ENCODE measurements around the gene DAPP1.
"Not testable (repeated sequence)": the region's sequence is repeated elsewhere in the genome, so short reads cannot be mapped to it uniquely, and the experiment has no call there.

The DAPP1 gene

GRCh38 chr4:99822734-99823133 lies 6.1 kb downstream of the DAPP1 start:
- no peak overlapping the region for H3K4me3 ChIP-seq (ENCODE audit: low read depth, low read length)

- H3K4me3 ChIP-seq (ENCODE audit: low read depth, low read length) = no peak overlapping the region
Measured at GRCh38 chr4:99824070-99824599, 7.5 kb downstream of the DAPP1 start.

GRCh38 chr4:99825272-99825671 lies 8.6 kb downstream of the DAPP1 start:
- H3K4me3 ChIP-seq (ENCODE audit: low read depth, low read length) = no peak overlapping the region

- no peak overlapping the region for H3K4me3 ChIP-seq (ENCODE audit: low read depth, low read length)
Measured at GRCh38 chr4:99826016-99826415, 9.4 kb downstream of the DAPP1 start.

GRCh38 chr4:99827454-99827853 lies 10.8 kb downstream of the DAPP1 start:
- H3K4me3 ChIP-seq (ENCODE audit: low read depth, low read length) = no peak overlapping the region

DNA sequence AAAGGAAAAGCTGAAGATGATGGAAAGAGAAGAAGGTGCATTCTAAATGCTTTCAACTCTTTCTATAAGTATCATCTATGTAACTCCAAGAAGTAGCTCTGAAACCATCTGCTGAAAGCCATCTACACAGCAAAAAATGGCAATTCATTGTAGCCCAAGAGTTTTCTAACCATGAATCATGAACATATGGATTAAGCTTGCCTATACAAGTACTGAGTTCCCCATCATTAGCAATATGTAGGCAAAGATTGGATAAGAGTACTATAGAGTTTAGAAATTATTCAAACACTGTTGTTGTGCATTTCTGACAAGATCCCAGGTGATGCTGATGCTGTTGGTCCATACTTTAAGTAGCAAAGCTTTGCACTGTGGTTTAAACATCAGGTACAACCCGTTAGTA lies 11.2 kb downstream of the DAPP1 start:
- H3K4me3 ChIP-seq (ENCODE audit: low read depth, low read length) = no peak overlapping the region

DNA sequence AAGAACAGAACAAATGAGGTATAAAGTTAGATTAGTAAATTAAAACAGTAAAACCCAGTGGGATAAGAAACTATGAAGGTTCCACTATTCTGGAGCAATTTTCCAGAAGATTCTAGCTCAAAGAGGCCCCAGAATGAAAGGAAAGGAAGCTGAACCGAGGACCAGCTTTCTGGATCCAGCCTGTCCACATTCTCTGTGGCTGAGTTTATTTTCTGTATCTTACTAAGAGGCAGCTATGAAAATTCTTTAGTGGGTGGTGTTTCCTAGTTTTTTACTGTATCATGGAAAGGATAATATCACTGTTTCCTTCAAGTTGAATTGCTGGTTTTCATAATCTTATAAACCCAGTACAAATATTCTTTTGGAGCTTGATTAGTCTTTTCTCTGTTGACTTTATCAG lies 11.8 kb downstream of the DAPP1 start:
- H3K4me3 ChIP-seq (ENCODE audit: low read depth, low read length) = no peak overlapping the region

DNA sequence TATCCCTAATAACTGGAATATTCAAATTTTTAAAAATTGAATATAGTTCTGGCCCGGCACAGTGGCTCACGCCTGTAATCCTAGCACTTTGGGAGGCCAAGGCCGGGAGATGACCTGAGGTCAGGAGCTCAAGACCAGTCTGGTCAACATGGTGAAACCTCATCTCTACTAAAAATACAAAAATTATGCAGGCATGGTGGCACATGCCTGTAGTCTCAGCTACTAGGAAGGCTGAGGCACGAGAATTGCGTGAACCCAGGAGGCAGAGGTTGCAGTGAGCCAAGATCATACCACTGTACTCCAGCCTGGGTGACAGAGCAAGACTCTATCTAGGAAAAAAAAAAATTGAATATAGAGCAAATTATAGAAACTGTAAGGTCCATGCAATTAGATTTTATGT lies 13.4 kb downstream of the DAPP1 start:
- H3K4me3 ChIP-seq (ENCODE audit: low read depth, low read length) = not testable (repeated sequence)

DNA sequence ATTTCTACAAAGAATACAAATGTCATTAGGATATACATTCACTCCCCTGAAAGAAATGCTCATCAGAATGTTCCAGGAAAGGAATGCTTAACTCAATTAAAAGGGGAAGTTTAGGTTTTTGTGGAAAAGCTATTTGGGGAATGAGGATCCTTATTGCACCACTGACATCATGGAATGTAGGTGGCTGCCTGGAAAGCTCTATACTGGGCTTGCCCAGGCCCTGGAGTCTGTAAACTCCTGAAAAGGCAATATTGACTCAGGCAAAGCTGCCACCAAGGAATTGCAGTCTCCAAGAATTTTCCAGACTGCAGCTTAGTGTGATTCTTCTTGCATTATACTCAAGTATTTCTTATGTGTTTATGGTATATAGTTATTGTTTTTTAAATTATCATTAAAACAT lies 15.7 kb downstream of the DAPP1 start:
- H3K4me3 ChIP-seq (ENCODE audit: low read depth, low read length) = no peak overlapping the region

- H3K4me3 ChIP-seq (ENCODE audit: low read depth, low read length) = no peak overlapping the region
Measured at GRCh38 chr4:99832758-99833157, 16.1 kb downstream of the DAPP1 start.

DNA sequence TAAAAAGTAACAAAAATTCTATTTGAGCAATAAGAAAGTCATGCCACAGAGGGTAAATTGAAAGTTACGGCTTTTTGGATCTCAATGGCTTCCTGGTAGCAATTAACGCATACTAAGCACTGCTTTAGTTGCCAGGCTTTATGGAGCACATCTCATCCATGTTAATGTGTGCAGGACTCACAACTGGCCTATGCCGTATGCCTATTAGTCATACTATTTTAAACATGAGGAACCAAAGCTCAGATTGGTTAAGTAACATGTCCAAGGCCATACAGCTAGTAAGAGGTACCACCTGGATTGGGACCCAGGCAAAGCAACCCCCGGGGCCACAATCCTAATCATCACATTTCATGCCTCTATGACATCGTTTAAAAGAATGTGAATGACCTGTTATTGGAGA lies 17.1 kb downstream of the DAPP1 start:
- H3K4me3 ChIP-seq (ENCODE audit: low read depth, low read length) = no peak overlapping the region

- no peak overlapping the region for H3K4me3 ChIP-seq (ENCODE audit: low read depth, low read length)
Measured at GRCh38 chr4:99834569-99834968, 17.9 kb downstream of the DAPP1 start.

- no peak overlapping the region for H3K4me3 ChIP-seq (ENCODE audit: low read depth, low read length)
Measured at GRCh38 chr4:99835942-99836341, 19.3 kb downstream of the DAPP1 start.

- no peak overlapping the region for H3K4me3 ChIP-seq (ENCODE audit: low read depth, low read length)
Measured at GRCh38 chr4:99838927-99839326, 22.3 kb downstream of the DAPP1 start.

GRCh38 chr4:99841129-99841528 lies 24.5 kb downstream of the DAPP1 start:
- no peak overlapping the region for H3K4me3 ChIP-seq (ENCODE audit: low read depth, low read length)

GRCh38 chr4:99843413-99843812 lies 26.8 kb downstream of the DAPP1 start:
- no peak overlapping the region for H3K4me3 ChIP-seq (ENCODE audit: low read depth, low read length)

DNA sequence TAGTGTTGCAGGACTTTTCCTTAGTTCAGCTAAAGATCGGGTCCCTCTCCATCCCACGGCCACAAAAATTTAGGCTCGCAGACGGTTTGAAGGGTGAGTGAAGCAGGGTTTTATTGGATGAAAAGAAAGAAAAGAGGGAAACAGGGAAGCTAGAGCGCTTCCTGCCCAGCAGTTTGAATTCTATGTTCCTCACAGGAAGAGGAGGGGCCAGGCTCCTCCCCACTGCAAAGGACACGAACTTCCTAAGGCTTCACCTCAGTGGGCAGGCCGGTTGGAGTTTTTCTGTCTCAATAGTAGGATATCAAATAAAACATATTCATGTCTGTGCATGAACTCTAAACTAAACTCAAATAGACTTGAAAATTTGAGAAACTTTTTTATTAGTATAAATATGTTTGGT lies 27.4 kb downstream of the DAPP1 start:
- H3K4me3 ChIP-seq (ENCODE audit: low read depth, low read length) = no peak overlapping the region

DNA sequence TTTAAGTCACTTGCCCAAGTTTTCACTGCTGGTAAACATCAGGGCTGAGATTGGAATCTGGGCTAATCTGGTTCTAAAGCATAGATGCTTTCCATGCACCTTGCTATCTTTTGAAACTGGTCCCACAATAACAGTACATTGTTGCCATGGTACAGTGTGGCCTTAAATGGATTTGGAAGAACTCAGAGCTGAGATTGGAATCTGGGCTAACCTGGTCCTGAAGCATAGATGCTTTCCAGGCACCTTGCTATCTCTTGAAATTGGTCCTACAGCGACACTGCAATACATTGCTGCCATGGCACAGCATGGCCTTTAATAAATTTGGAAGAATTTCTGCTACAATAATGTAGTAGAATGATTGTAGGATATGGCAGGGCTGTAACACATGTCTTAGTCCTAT lies 28.6 kb downstream of the DAPP1 start:
- H3K4me3 ChIP-seq (ENCODE audit: low read depth, low read length) = no peak overlapping the region

DNA sequence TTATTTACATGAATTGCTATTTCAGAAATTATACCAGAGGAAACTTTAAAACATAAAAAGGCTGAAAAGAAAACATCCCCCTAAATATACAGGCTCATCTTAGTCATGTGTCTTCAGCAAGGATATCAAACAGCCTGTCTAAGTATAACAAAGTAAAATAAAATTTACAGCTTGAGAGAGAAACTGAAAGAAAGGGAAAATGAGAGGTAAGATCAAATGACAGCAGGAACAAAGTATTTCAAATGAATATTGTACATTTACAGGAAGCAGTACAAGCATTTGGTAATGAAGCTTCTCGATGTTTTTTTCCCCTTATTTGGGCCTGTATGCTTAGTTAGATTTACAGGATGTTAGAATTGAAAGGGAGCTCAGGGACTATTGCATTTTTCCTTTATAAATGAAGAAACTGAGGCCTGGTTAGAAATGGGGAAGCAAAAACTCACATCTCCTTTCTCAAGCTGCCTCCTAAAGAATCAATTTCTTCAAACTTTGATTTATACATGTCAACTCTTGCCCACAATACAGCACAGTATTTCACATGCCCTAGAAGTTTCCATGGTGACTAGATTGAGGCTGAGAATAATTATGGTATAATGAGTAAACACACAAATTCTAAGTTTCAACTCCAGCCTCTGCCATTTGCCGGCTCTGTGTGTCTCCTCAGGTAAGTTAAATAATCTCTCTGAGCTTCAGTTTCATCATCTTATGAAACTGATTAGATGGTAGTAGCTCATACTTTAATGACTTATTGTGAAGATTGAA lies 29.3 kb downstream of the DAPP1 start:
- no peak overlapping the region for H3K4me3 ChIP-seq (ENCODE audit: low read depth, low read length)

DNA sequence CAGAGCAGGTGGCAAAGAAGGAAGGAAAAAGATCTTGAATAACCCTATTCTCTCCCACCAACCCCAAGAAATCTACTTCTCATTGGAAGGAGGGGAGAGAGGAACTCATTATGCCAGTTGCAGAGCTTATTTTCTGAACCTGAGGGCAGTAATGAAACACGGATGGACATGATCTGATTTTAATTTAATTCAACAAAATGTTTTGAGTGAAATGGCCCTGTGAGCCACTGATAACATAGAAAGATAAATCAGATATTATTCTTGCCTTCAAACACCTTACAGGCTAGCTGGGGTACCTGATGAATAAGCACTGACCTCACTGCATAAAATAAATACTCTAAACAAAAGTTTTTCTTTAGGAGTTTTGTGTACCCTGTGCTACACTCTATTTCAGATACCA lies 30.3 kb downstream of the DAPP1 start:
- H3K4me3 ChIP-seq (ENCODE audit: low read depth, low read length) = no peak overlapping the region

DNA sequence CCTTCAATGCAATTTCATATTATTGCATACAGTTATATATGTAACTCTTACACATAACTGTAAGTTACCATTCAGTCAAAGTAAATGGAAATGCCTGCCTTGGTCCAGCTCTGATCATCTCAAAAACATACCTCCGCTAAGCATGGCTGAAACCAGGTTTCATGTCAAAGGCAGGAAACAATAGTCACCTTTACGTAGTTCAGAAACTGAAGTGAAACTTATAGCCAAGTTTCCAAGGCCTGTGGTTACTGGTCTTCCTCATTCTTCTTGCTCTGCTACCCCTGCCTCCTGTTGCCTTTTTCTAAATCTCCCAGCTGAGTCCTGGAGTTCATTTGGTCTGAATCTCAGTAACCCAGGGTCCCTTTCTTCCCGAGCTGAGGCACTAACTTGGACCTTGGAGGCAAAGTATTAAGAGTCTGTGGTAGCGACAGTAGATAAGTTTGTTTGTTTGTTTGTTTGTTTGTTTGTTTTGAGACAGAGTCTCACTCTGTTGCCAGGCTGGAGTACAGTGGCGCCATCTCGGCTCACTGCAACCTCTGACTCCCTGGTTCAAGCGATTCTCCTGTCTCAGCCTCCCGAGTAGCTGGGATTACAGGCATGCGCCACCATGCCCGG lies 30.8 kb downstream of the DAPP1 start:
- no peak overlapping the region for H3K4me3 ChIP-seq (ENCODE audit: low read depth, low read length)

GRCh38 chr4:99848591-99849001 lies 32.0 kb downstream of the DAPP1 start:
- H3K4me3 ChIP-seq (ENCODE audit: low read depth, low read length) = no peak overlapping the region
